ENCODE results near the gene AMER3. TPM values are rescaled to one million over a fixed set of nuclear protein-coding genes. Genes with fewer than 3 reads are reported as not detected.

The AMER3 gene
- total and polyA plus RNA-seq, 10 of the 15 experiments (the other 5 are each of a cell fraction or from before 2014, with no cell fraction given): not detected

DNA sequence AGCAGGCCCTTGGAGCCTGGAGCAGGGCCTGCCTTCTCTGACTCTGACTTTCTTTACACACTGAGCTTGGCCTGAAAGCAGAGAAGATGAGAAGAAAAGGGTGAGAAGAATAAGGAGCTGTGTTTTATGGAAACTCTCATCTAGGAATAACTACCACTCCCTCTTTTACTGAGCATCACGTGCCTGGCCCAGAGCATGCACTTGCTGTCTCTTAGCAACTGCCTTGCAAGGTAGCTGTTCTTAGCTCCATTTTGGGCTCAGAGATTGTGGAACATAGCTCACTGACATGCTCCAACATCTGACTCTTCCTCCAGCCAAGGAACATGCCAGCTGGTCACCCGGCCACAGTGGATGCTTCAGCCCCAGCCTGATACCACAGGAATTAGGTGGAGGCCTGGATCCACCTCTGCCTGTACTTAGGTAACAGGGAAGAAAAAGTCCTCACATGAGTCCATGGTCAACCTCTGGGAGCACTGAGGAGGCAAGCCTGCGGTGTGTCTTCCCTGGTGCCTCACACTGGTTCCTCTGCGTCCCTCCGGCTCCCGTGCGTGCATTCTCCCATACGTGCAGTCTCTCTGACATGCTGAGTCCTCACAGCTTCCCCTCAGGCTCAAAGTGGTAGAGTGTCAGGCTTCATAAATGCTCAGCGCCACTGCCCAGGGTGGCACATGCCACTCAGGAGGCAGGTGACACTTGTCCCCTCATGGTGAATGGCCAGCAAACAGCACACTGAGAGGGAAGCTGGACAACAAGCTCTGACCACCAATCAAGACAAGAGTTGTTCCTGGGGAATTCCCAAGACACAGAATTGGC is 35.7 kb downstream of the AMER3 start:
- no peak overlapping the region for H3K27ac ChIP-seq (ENCODE audit: control insufficient read depth, insufficient read depth)
- CTCF ChIA-PET: interaction anchor here (1.7 kb wide), 1 partner anchor 83 kb away, joined by 6 read pairs; no protein-coding TSS in a partner anchor
- POLR2A ChIA-PET: no interaction called here

More for the DNA sequence above, 35.7 kb downstream of the AMER3 start:
- RAD21 ChIA-PET (ENCODE audit: unreplicated experiment): interaction anchor here (0.7 kb wide), 1 partner anchor 34 kb away, joined by 3 read pairs; no protein-coding TSS in a partner anchor
- TF ChIP-seq YY1 (IDR thresholded peaks at IDR 0.05; ENCODE audit: low read depth, low read length) (no peak), KDM1A (IDR thresholded peaks at IDR 0.05; ENCODE audit: borderline replicate concordance) (no peak), RBBP5 (conservative IDR thresholded peaks at IDR 0.05) (no peak), ZNF24 (IDR thresholded peaks at IDR 0.05) (no peak), ATF7 (IDR thresholded peaks at IDR 0.05; ENCODE audit: low read depth) (no peak), DPF2 (IDR thresholded peaks at IDR 0.05) (no peak), PAX8 (IDR thresholded peaks at IDR 0.05) (no peak), SP1 (IDR thresholded peaks at IDR 0.05; ENCODE audit: low read depth, low read length) (no peak)
- TF ChIP-seq, protein P1, sequence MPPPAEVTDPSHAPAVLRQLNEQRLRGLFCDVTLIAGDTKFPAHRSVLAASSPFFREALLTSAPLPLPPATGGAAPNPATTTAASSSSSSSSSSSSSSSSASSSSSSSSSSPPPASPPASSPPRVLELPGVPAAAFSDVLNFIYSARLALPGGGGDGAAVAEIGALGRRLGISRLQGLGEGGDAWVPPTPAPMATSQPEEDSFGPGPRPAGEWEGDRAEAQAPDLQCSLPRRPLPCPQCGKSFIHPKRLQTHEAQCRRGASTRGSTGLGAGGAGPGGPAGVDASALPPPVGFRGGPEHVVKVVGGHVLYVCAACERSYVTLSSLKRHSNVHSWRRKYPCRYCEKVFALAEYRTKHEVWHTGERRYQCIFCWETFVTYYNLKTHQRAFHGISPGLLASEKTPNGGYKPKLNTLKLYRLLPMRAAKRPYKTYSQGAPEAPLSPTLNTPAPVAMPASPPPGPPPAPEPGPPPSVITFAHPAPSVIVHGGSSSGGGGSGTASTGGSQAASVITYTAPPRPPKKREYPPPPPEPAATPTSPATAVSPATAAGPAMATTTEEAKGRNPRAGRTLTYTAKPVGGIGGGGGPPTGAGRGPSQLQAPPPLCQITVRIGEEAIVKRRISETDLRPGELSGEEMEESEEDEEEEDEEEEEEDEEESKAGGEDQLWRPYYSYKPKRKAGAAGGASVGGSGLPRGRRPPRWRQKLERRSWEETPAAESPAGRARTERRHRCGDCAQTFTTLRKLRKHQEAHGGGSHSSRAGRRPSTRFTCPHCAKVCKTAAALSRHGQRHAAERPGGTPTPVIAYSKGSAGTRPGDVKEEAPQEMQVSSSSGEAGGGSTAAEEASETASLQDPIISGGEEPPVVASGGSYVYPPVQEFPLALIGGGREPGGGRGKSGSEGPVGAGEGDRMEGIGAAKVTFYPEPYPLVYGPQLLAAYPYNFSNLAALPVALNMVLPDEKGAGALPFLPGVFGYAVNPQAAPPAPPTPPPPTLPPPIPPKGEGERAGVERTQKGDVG (CRISPR knock-in tag; IDR thresholded peaks at IDR 0.05): no peak
- Histone ChIP-seq H3K4me2 (ENCODE audit: control insufficient read depth, insufficient read depth) (no peak overlapping the region), H3K36me3 (ENCODE audit: control insufficient read depth in 2 of 2, insufficient read depth in 2 of 2, low read length in 1 of 2) (no peaks in the 10 kb centered on the region), H4K20me1 (ENCODE audit: control insufficient read depth, insufficient read depth) (no peaks in the 10 kb centered on the region), H3K79me2 (ENCODE audit: control insufficient read depth, insufficient read depth, low read length) (no peaks in the 10 kb centered on the region), H3K9me3 (replicated peaks; ENCODE audit: control insufficient read depth, insufficient read depth, low read length) (no peaks in the 10 kb centered on the region), H3K4me3 (no peak overlapping the region), H3K4me1 (ENCODE audit: control insufficient read depth, insufficient read depth, low read length) (no peaks in the 10 kb centered on the region), H3K9ac (ENCODE audit: control insufficient read depth, insufficient read depth, low read length) (no peak overlapping the region), H3K27me3 (replicated peaks in 1 of 2; ENCODE audit: control insufficient read depth in 2 of 2, insufficient read depth in 2 of 2, low read length in 1 of 2) (no peaks in the 10 kb centered on the region), H2AFZ (ENCODE audit: control insufficient read depth, low read depth, low read length) (no peak overlapping the region)
- WGBS (ENCODE audit: insufficient coverage, insufficient replicate concordance, low lambda C conversion rate, missing lambda C conversion rate): 55% methylated on average over 9 of the region's 9 CpGs
- SMC1A ChIA-PET (ENCODE audit: uncharacterized antibody, unreplicated experiment): interaction anchor here (1.1 kb wide), 1 partner anchor 84 kb away, joined by 3 read pairs; no protein-coding TSS in a partner anchor
- in situ Hi-C loops (cut with MboI): no loop called here
- FAIRE-seq (no peak), DNase-seq (ENCODE audit: low read depth, low spot score) (no peak), ATAC-seq (no peak)
- intact Hi-C loops (cut with micrococcal nuclease; ENCODE audit: unreplicated experiment): no loop called here
- no TSS peak for BruUV-seq (replicated peaks)
